Upper lobe of right lung (tissue), 1 donor: ENCODE data around the gene TBC1D9. TPM values are rescaled to one million over a fixed set of nuclear protein-coding genes. Genes with fewer than 3 reads are reported as not detected.

Source experiments
- ATAC-seq: fragments of 200-7000 bp; cut with Tn5 transposase; one replicate; pipeline ENCODE4 v1.9.1; 2020; ENCODE audit warnings: mild to moderate bottlenecking, moderate library complexity
- DNase-seq: peaks from one replicate; pipeline ENCODE4 v3.0.0-alpha.2; 2020
- H3K27ac ChIP-seq: fragments of 200-600 bp; one replicate; pipeline ENCODE4 v1.8.0; 2022
- H3K27me3 ChIP-seq: fragments of 200-600 bp; one replicate; pipeline ENCODE4 v1.8.0; 2022; ENCODE audit warnings: mild to moderate bottlenecking
- H3K36me3 ChIP-seq: fragments of 200-600 bp; one replicate; pipeline ENCODE4 v1.8.0; 2022
- H3K4me1 ChIP-seq: fragments of 200-600 bp; one replicate; pipeline ENCODE4 v1.8.0; 2022
- H3K4me3 ChIP-seq: fragments of 200-600 bp; one replicate; pipeline ENCODE4 v1.8.0; 2022; ENCODE audit warnings: mild to moderate bottlenecking
- H3K9me3 ChIP-seq: fragments of 200-600 bp; one replicate; pipeline ENCODE4 v1.8.0; 2022
- CTCF ChIP-seq: fragments of 200-600 bp; IDR thresholded peaks from one replicate; pipeline ENCODE4 v1.8.0; 2022; ENCODE audit warnings: antibody characterized with exemption
- intact Hi-C: fragments of 100-400 bp; cut with DNase I; formaldehyde crosslinking; loops from one replicate; pipeline ENCODE4 v1.11.0; 2022
- total RNA-seq: library from RNA; stranded (reverse); fragmentation: NEBNext Ultra II Directional; extraction: Animal tissue kit (Norgen Biotek cat#: 25700); gene quantifications from one replicate; pipeline ENCODE4 v1.2.1, GENCODE V29; 2021
- donor health status: DM: no; HTN: yes; CAD: no; lungs with severe emphysema.

Gene TBC1D9
- total RNA-seq, 1 donor from 2014 or later, result 39.5 TPM

GRCh38 chr4:140681201-140681600 lies 75.0 kb downstream of the TBC1D9 start:
- Histone ChIP-seq H3K4me1 (no peaks in the 10 kb centered on the region), H3K9me3 (no peaks in the 10 kb centered on the region), H3K4me3 (no peak overlapping the region), H3K27me3 (no peaks in the 10 kb centered on the region), H3K27ac (no peak overlapping the region), H3K36me3 (peaks cover 41% of the 10 kb centered on the region)
- no peak for TF ChIP-seq CTCF
- intact Hi-C loops, result no loop called here
- DNase-seq (no peak), ATAC-seq (no peak)

GRCh38 chr4:140680686-140681085 lies 75.5 kb downstream of the TBC1D9 start:
- no peaks in the 10 kb centered on the region for H3K27me3 ChIP-seq
- no peaks in the 10 kb centered on the region for H3K4me1 ChIP-seq
- H3K27ac ChIP-seq, result no peak overlapping the region
- intact Hi-C loops, result no loop called here
- peaks cover 39% of the 10 kb centered on the region for H3K36me3 ChIP-seq
- no peaks in the 10 kb centered on the region for H3K9me3 ChIP-seq
- TF ChIP-seq CTCF, result no peak
- DNase-seq (no peak), ATAC-seq (no peak)
- H3K4me3 ChIP-seq, result no peak overlapping the region

GRCh38 chr4:140679576-140679975 lies 76.6 kb downstream of the TBC1D9 start:
- H3K36me3 ChIP-seq, result peaks cover 34% of the 10 kb centered on the region
- H3K9me3 ChIP-seq, result no peaks in the 10 kb centered on the region
- no peak overlapping the region for H3K4me3 ChIP-seq
- intact Hi-C loops, result no loop called here
- DNase-seq (no peak), ATAC-seq (no peak)
- H3K27ac ChIP-seq, result no peak overlapping the region
- TF ChIP-seq CTCF, result no peak
- H3K27me3 ChIP-seq, result no peaks in the 10 kb centered on the region
- no peaks in the 10 kb centered on the region for H3K4me1 ChIP-seq

- no peaks in the 10 kb centered on the region for H3K9me3 ChIP-seq
- intact Hi-C loops, result no loop called here
These were observed 80.5 kb downstream of the TBC1D9 start for GRCh38 chr4:140675599-140676231.

GRCh38 chr4:140673729-140674128 lies 82.5 kb downstream of the TBC1D9 start:
- H3K27ac ChIP-seq, result no peak overlapping the region
- no peaks in the 10 kb centered on the region for H3K27me3 ChIP-seq
- no peaks in the 10 kb centered on the region for H3K9me3 ChIP-seq
- no peaks in the 10 kb centered on the region for H3K4me1 ChIP-seq
- intact Hi-C loops, result no loop called here
- peaks cover 46% of the 10 kb centered on the region for H3K36me3 ChIP-seq
- no peak for ATAC-seq
- no peak for TF ChIP-seq CTCF
- H3K4me3 ChIP-seq, result no peak overlapping the region
- DNase-seq, result no peak

More at GRCh38 chr4:140675599-140676231, 80.5 kb downstream of the TBC1D9 start:
- Histone ChIP-seq H3K4me1 (no peaks in the 10 kb centered on the region), H3K27me3 (no peaks in the 10 kb centered on the region), H3K4me3 (no peak overlapping the region), H3K27ac (no peak overlapping the region), H3K36me3 (peaks cover 34% of the 10 kb centered on the region)
- DNase-seq, result no peak
- no peak for ATAC-seq
- TF ChIP-seq CTCF, result no peak

- H3K4me1 ChIP-seq, result no peaks in the 10 kb centered on the region
- no peak overlapping the region for H3K27ac ChIP-seq
- intact Hi-C loops, result no loop called here
- H3K9me3 ChIP-seq, result no peaks in the 10 kb centered on the region
- no peaks in the 10 kb centered on the region for H3K27me3 ChIP-seq
- no peak for TF ChIP-seq CTCF
- DNase-seq (no peak), ATAC-seq (no peak)
- H3K36me3 ChIP-seq, result peaks cover 35% of the 10 kb centered on the region
- H3K4me3 ChIP-seq, result no peak overlapping the region
These were observed 83.8 kb downstream of the TBC1D9 start for GRCh38 chr4:140672416-140672815.
